Endothelial cell of umbilical vein (primary cell): ENCODE results near the gene GPANK1. TPM values are rescaled to one million over a fixed set of nuclear protein-coding genes. Genes with fewer than 3 reads are reported as not detected.
"Not testable (repeated sequence)": the region's sequence is repeated elsewhere in the genome, so short reads cannot be mapped to it uniquely, and the experiment has no call there.

ENCODE experiments used
- BruUV-seq: library from RNA; stranded (reverse); fragments of 400-500 nt; replicated peaks from 2 replicates; lab custom pipeline; 2021; lab: Mats Ljungman, UMichigan
- CTCF ChIA-PET: fragments of 300-600, 350-600 bp; sonication (Branson Sonifier 250); formaldehyde crosslinking; loops from one replicate; lab custom pipeline; 2021; ENCODE audit warnings: antibody characterized with exemption, inconsistent platforms; lab: Charles Lee
- POLR2A ChIA-PET: fragments of 300-600, 350-600 bp; sonication (Branson Sonifier 250); formaldehyde crosslinking; loops from one replicate; lab custom pipeline; 2021; ENCODE audit warnings: antibody characterized with exemption, inconsistent platforms; lab: Charles Lee
- DNase-seq: peaks from one replicate; pipeline ENCODE4 v3.0.0-alpha.2; 2011; ENCODE audit warnings: low read depth, low spot score
- FAIRE-seq: peaks from 2 replicates; lab custom pipeline; 2011; peaks lifted over from hg19 to GRCh38; lab: Jason Lieb, UNC
- H2AFZ ChIP-seq: 2 replicates; pipeline ENCODE4 v1.6.0; 2012; ENCODE audit warnings: low read depth, low read length, control low read depth, inconsistent platforms
- H3K27ac ChIP-seq: 2 replicates; pipeline ENCODE4 v1.5.1; 2011; ENCODE audit warnings: low read depth, mild to moderate bottlenecking, control low read depth, low read length, moderate library complexity; ENCODE audit not compliant: insufficient read depth
- H3K27me3 ChIP-seq, 2 experiments: 2 replicates each; pipeline versions ENCODE4 v1.6.0 to v1.6.1; 2011; ENCODE audit warnings: low read length in 2 of 2, mixed read lengths in 1 of 2; ENCODE audit not compliant: control insufficient read depth in 2 of 2, insufficient read depth in 2 of 2
- H3K36me3 ChIP-seq, 2 experiments: 2 replicates in 1 of 2; 3 replicates in 1 of 2; pipeline ENCODE4 v1.5.1; 2011; ENCODE audit warnings: low read length in 2 of 2, mild to moderate bottlenecking in 1 of 2, moderate library complexity in 1 of 2; ENCODE audit not compliant: control insufficient read depth in 2 of 2, insufficient read depth in 2 of 2; ENCODE audit errors: extremely low read depth in 1 of 2
- H3K4me1 ChIP-seq: 3 replicates; pipeline ENCODE4 v1.5.1; 2011; ENCODE audit warnings: mild to moderate bottlenecking, low read length; ENCODE audit not compliant: control insufficient read depth, insufficient read depth; ENCODE audit errors: extremely low read depth
- H3K4me2 ChIP-seq: 2 replicates; pipeline ENCODE4 v1.6.1; 2011; ENCODE audit warnings: low read length, control low read depth, mixed read lengths; ENCODE audit not compliant: insufficient read depth
- H3K4me3 ChIP-seq, 3 experiments: fragments of 200-600 bp in 1 of 3; sonication (generic), shearing (Covaris generic) in 1 of 3; replicated peaks in 1 of 3; 2 replicates each; pipeline ENCODE4 v1.5.1; 2011 to 2016; ENCODE audit warnings: control low read depth in 3 of 3, low read length in 3 of 3, mild to moderate bottlenecking in 2 of 3, inconsistent platforms in 1 of 3, low read depth in 1 of 3, moderate library complexity in 1 of 3; ENCODE audit not compliant: insufficient read depth in 1 of 3
- H3K79me2 ChIP-seq: 2 replicates; pipeline ENCODE4 v1.6.0; 2012; ENCODE audit warnings: low read length, inconsistent platforms; ENCODE audit not compliant: control insufficient read depth, insufficient read depth
- H3K9ac ChIP-seq: replicated peaks from 2 replicates; pipeline ENCODE3; 2011; ENCODE audit warnings: low read length, control low read depth; ENCODE audit not compliant: insufficient read depth; ENCODE audit errors: extremely low read depth
- H3K9me1 ChIP-seq: replicated peaks from 3 replicates; pipeline ENCODE4 v1.6.0; 2011; ENCODE audit warnings: mild to moderate bottlenecking, low read length; ENCODE audit not compliant: control insufficient read depth, insufficient read depth; ENCODE audit errors: extremely low read depth
- H3K9me3 ChIP-seq: replicated peaks from 2 replicates; pipeline ENCODE4 v1.5.1; 2012; ENCODE audit warnings: low read length, inconsistent platforms; ENCODE audit not compliant: control insufficient read depth, insufficient read depth
- H4K20me1 ChIP-seq: replicated peaks from 2 replicates; pipeline ENCODE3; 2011; ENCODE audit warnings: mild to moderate bottlenecking, low read length; ENCODE audit not compliant: control insufficient read depth, insufficient read depth; ENCODE audit errors: extremely low read depth
- CTCF ChIP-seq, 2 donors: IDR thresholded peaks; 1 replicate in 1 of 2; 2 replicates in 1 of 2; pipeline ENCODE4 v1.5.1; 2011; ENCODE audit warnings: low read length in 2 of 2, mild to moderate bottlenecking in 2 of 2, moderate library complexity in 2 of 2, control low read depth in 1 of 2, inconsistent platforms in 1 of 2, low read depth in 1 of 2; ENCODE audit not compliant: insufficient read depth in 1 of 2; ENCODE audit errors: extremely low read depth in 1 of 2
- EZH2 ChIP-seq: IDR thresholded peaks from 2 replicates; pipeline ENCODE4 v1.6.1; 2012; ENCODE audit warnings: borderline replicate concordance, low read depth, mild to moderate bottlenecking, moderate library complexity, low read length, inconsistent platforms; ENCODE audit not compliant: severe bottlenecking
- FOS ChIP-seq: IDR thresholded peaks from 2 replicates; pipeline ENCODE4 v1.6.1; 2011; ENCODE audit warnings: mild to moderate bottlenecking, low read length, moderate library complexity, borderline replicate concordance; ENCODE audit not compliant: insufficient read depth
- GATA2 ChIP-seq: IDR thresholded peaks from 2 replicates; pipeline ENCODE4 v1.7.0; 2011; ENCODE audit warnings: low read depth, mild to moderate bottlenecking, moderate library complexity, mixed read lengths, low read length; ENCODE audit not compliant: insufficient read length, insufficient read depth
- JUN ChIP-seq: IDR thresholded peaks from 2 replicates; pipeline ENCODE4 v1.6.1; 2011; ENCODE audit warnings: borderline replicate concordance, low read depth; ENCODE audit not compliant: insufficient read length, insufficient read depth
- MAX ChIP-seq: IDR thresholded peaks from 2 replicates; pipeline ENCODE4 v1.6.1; 2011; ENCODE audit not compliant: insufficient read depth, insufficient read length
- MYC ChIP-seq: IDR thresholded peaks from one replicate; pipeline ENCODE4 v1.6.1; 2011; ENCODE audit warnings: mild to moderate bottlenecking, low read depth, low read length
- POLR2A ChIP-seq: IDR thresholded peaks from 2 replicates; pipeline ENCODE4 v1.6.1; 2012; ENCODE audit warnings: low read depth, mild to moderate bottlenecking, control low read depth, low read length
- POLR2AphosphoS5 ChIP-seq: IDR thresholded peaks from 2 replicates; pipeline ENCODE4 v1.6.1; 2012; ENCODE audit warnings: low read depth, mild to moderate bottlenecking, control low read depth, low read length, moderate library complexity; ENCODE audit not compliant: insufficient read depth
- dilution Hi-C: fragments of 300-500 bp; cut with MboI; formaldehyde crosslinking; loops from one replicate; pipeline ENCODE4 v1.15.0; 2019; ENCODE audit warnings: low sequenced_read_pairs; ENCODE audit not compliant: extremely low pct_ligation_motif_present
- intact Hi-C: fragments of 100-400 bp; cut with micrococcal nuclease; formaldehyde crosslinking; loops from one replicate; pipeline ENCODE4 v1.10.0; 2022
- polyA plus RNA-seq, 4 experiments: library from polyadenylated mRNA; depleted of rRNA in 3 of 4; stranded (reverse) in 3 of 4; unstranded in 1 of 4; fragments of >200 nt; gene quantifications; 2 replicates each; pipeline versions ENCODE4 v1.2.1 to v1.2.3, GENCODE V29; 2011 to 2012; ENCODE audit warnings: missing spikeins in 1 of 4
- total RNA-seq: library from RNA; stranded (reverse); gene quantifications from 2 replicates; pipeline ENCODE4 v1.2.3, GENCODE V29; 2021

Gene GPANK1
- total and polyA plus RNA-seq, 2 donors (not counting 3 experiments of a cell fraction or from before 2014, with no cell fraction given) = 12.6 to 17.5 TPM

- H3K4me2 ChIP-seq = no peak overlapping the region
- no peak for TF ChIP-seq CTCF (IDR thresholded peaks at IDR 0.05; ENCODE audit: extremely low read depth in 1 of 2, insufficient read depth in 1 of 2, low read depth in 1 of 2, low read length in 2 of 2)
- no peak for TF ChIP-seq POLR2AphosphoS5
- TF ChIP-seq MAX = no peak
- no peak for TF ChIP-seq JUN
- no peak for TF ChIP-seq EZH2
- no peak for TF ChIP-seq FOS
- no peak for TF ChIP-seq POLR2A
- TF ChIP-seq MYC = no peak
- no peak for TF ChIP-seq GATA2
- ChIA-PET CTCF (interaction anchor here (1.2 to 2.3 kb wide), 5 partner anchors 8 to 59 kb away, joined by 3 to 14 read pairs (median 4); partner anchors contain the start of genes ABHD16A and DDAH2), POLR2A (interaction anchor here (0.5 to 1.3 kb wide), 4 partner anchors 7 to 103 kb away, joined by 3 to 7 read pairs (median 3); partner anchors contain the start of genes ABHD16A and CLIC1)
- no peak overlapping the region for H3K9ac ChIP-seq
- H3K27ac ChIP-seq = no peak overlapping the region
- H3K79me2 ChIP-seq = no peaks in the 10 kb centered on the region
- H3K27me3 ChIP-seq = no peaks in the 10 kb centered on the region
- FAIRE-seq (no peak), DNase-seq (no peak)
- intact Hi-C loops (no loop called here), dilution Hi-C loops (no loop called here)
- H3K36me3 ChIP-seq = no peaks in the 10 kb centered on the region
- H3K9me3 ChIP-seq = no peaks in the 10 kb centered on the region
- peak overlapping the region; percentile 52 for H2AFZ ChIP-seq
- peaks cover 8% of the 10 kb centered on the region for H3K4me1 ChIP-seq
- no peak overlapping the region for H3K4me3 ChIP-seq
- BruUV-seq = no TSS peak
- H4K20me1 ChIP-seq = no peaks in the 10 kb centered on the region
- H3K9me1 ChIP-seq = no peaks in the 10 kb centered on the region
Observed at GRCh38 chr6:31710523-31711219, 45.9 kb upstream of the GPANK1 start.

GRCh38 chr6:31709157-31709556 lies 44.4 kb upstream of the GPANK1 start:
- H3K9ac ChIP-seq, H4K20me1 ChIP-seq, H2AFZ ChIP-seq, H3K4me3 ChIP-seq, H3K27ac ChIP-seq, CTCF ChIA-PET, POLR2A ChIA-PET, H3K4me2 ChIP-seq, H3K36me3 ChIP-seq, BruUV-seq, FAIRE-seq, H3K9me1 ChIP-seq, H3K79me2 ChIP-seq, dilution Hi-C loops, H3K4me1 ChIP-seq, H3K9me3 ChIP-seq, H3K27me3 ChIP-seq, DNase-seq, intact Hi-C loops: not testable (repeated sequence)
